Measurements from ENCODE around the gene ANKLE2.

DNA sequence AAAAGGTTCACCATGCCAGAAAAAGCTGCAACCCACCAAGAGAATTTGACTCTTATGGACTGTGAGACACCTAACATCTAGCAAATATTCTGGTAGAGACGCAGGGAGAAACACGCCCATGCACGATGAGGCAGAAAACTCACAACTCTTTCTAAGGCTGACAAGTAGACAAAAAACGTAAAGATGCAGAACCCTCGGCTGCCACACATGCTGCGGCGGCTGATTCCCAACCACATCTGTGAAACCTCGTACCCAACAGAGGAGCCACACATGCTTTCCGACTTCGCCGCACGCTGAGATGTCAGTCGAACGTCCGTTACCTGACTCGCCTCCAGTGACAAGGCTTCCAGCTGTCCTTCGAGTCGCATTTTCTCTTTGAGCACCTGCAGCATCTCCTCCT lies 45.2 kb upstream of the ANKLE2 start:
- TF ChIP-seq, protein P1, sequence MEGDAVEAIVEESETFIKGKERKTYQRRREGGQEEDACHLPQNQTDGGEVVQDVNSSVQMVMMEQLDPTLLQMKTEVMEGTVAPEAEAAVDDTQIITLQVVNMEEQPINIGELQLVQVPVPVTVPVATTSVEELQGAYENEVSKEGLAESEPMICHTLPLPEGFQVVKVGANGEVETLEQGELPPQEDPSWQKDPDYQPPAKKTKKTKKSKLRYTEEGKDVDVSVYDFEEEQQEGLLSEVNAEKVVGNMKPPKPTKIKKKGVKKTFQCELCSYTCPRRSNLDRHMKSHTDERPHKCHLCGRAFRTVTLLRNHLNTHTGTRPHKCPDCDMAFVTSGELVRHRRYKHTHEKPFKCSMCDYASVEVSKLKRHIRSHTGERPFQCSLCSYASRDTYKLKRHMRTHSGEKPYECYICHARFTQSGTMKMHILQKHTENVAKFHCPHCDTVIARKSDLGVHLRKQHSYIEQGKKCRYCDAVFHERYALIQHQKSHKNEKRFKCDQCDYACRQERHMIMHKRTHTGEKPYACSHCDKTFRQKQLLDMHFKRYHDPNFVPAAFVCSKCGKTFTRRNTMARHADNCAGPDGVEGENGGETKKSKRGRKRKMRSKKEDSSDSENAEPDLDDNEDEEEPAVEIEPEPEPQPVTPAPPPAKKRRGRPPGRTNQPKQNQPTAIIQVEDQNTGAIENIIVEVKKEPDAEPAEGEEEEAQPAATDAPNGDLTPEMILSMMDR (IDR thresholded peaks at IDR 0.05 in 4 of 5, conservative IDR thresholded peaks at IDR 0.05 in 1 of 5) = no peak
- TF ChIP-seq POLR2A (IDR thresholded peaks at IDR 0.05) = no peak

Measured in gastrocnemius medialis (tissue), 4 donors.